Prostate gland (tissue), 2 donors: ENCODE data around the gene GRK3.

Source experiments
- CTCF ChIP-seq, 4 experiments: fragments of 200-600 bp in 2 of 4; fragments of 450-650 bp in 2 of 4; sonication (generic) in 2 of 4; IDR thresholded peaks; 1 replicate in 3 of 4; 2 replicates in 1 of 4; pipeline ENCODE4 v1.5.1; 2016 to 2019; ENCODE audit warnings: antibody characterized with exemption in 4 of 4, mild to moderate bottlenecking in 2 of 4, moderate library complexity in 2 of 4
- POLR2A ChIP-seq: fragments of 450-650 bp; IDR thresholded peaks from one replicate; pipeline ENCODE4 v1.6.1; 2016; ENCODE audit warnings: antibody characterized with exemption, mild to moderate bottlenecking

GRCh38 chr22:25722223-25722622 lies 157.7 kb downstream of the GRK3 start:
- TF ChIP-seq CTCF (IDR thresholded peaks at IDR 0.05) (no peak), POLR2A (no peak)
